HG03280 (cell line): ENCODE results near the gene RNF121.

Experiments
- ATAC-seq: cut with Tn5 transposase; IDR thresholded peaks from one replicate; pipeline ENCODE4 v1.9.1; 2021; ENCODE audit warnings: mild to moderate bottlenecking, moderate library complexity; ENCODE audit not compliant: unreplicated experiment

The RNF121 gene

GRCh38 chr11:72004515-72005346 is 75.9 kb downstream of the RNF121 start:
- no peak for ATAC-seq

- ATAC-seq, result no peak
Measured at GRCh38 chr11:72005347-72006260, 76.8 kb downstream of the RNF121 start.

- ATAC-seq, result no peak
Measured at GRCh38 chr11:72006309-72007088, 77.7 kb downstream of the RNF121 start.

- ATAC-seq, result no peak
Measured at GRCh38 chr11:72007089-72007476, 78.2 kb downstream of the RNF121 start.

- no peak for ATAC-seq
Measured at GRCh38 chr11:72007587-72007986, 78.7 kb downstream of the RNF121 start.

GRCh38 chr11:72008728-72009127 is 79.9 kb downstream of the RNF121 start:
- no peak for ATAC-seq

- ATAC-seq, result no peak
Measured at GRCh38 chr11:72009156-72009555, 80.3 kb downstream of the RNF121 start.

GRCh38 chr11:72010529-72011233 is 81.8 kb downstream of the RNF121 start:
- ATAC-seq, result no peak

- no peak for ATAC-seq
Measured at GRCh38 chr11:72012091-72012630, 83.3 kb downstream of the RNF121 start.

- no peak for ATAC-seq
Measured at GRCh38 chr11:72012897-72013721, 84.3 kb downstream of the RNF121 start.

GRCh38 chr11:72013765-72014711 is 85.2 kb downstream of the RNF121 start:
- ATAC-seq, result no peak

- no peak for ATAC-seq
Measured at GRCh38 chr11:72014761-72015320, 86.0 kb downstream of the RNF121 start.

GRCh38 chr11:72015511-72016061 is 86.7 kb downstream of the RNF121 start:
- no peak for ATAC-seq

- ATAC-seq, result no peak
Measured at GRCh38 chr11:72018171-72018570, 89.3 kb downstream of the RNF121 start.

GRCh38 chr11:72023335-72023734 is 94.5 kb downstream of the RNF121 start:
- no peak for ATAC-seq

- ATAC-seq, result no peak
Measured at GRCh38 chr11:72024069-72024754, 95.4 kb downstream of the RNF121 start.

GRCh38 chr11:72026090-72026489 is 97.2 kb downstream of the RNF121 start:
- ATAC-seq, result no peak
